Spleen (tissue), 7 donors: ENCODE results near the gene PCSK7.

Experiments used
- CTCF ChIP-seq, 11 experiments: fragments of 200-600 bp in 7 of 11; fragments of 450-650 bp in 4 of 11; sonication (generic) in 4 of 11; IDR thresholded peaks in 8 of 11; conservative IDR thresholded peaks in 3 of 11; 1 replicate in 7 of 11; 2 replicates in 4 of 11; pipeline versions ENCODE4 v1.4.0 to v1.8.0; 2016 to 2021; ENCODE audit warnings: antibody characterized with exemption in 11 of 11, inconsistent platforms in 4 of 11, mild to moderate bottlenecking in 1 of 11
- POLR2AphosphoS5 ChIP-seq, 3 donors: sonication (generic); formaldehyde crosslinking; IDR thresholded peaks; one replicate each; pipeline ENCODE4 v1.5.1; 2017; ENCODE audit warnings: antibody characterized with exemption in 3 of 3
- donor health status: DM: no; HTN: no; CAD: no; lungs with moderate emphysema.
- donor health status: DM: no; HTN: no; CAD: no.
- donor health status: DM: no; HTN: no; CAD: no.

DNA sequence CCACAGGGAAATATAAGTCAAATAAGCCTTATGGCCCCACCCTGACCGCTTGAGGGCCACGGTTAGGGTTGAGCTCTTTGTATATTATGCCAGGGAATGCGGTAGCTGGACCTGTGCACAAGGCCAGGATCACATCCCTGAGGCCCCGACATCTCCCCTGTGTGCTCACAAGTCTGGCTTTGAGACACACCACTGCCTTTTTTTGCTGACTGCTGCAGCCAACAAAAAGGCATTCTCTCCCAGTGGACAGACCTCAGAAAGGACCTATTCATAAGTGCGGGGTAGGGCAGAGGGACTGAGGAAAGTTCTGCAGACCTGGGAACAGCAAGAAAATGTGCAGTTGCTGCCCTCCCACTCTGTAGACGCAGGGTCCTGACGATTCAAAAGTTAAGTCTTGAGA lies 56.8 kb downstream of the PCSK7 start:
- TF ChIP-seq CTCF (IDR thresholded peaks at IDR 0.05 in 8 of 11, conservative IDR thresholded peaks at IDR 0.05 in 3 of 11) (no peak), POLR2AphosphoS5 (IDR thresholded peaks at IDR 0.05) (no peak)
